HG03175 (cell line): ENCODE data around the gene OGFOD3.
"Not testable (repeated sequence)": the region's sequence is repeated elsewhere in the genome, so short reads cannot be mapped to it uniquely, and the experiment has no call there.

ENCODE experiments used
- ATAC-seq: cut with Tn5 transposase; IDR thresholded peaks from one replicate; pipeline ENCODE4 v1.9.1; 2021; ENCODE audit warnings: mild to moderate bottlenecking, moderate library complexity; ENCODE audit not compliant: unreplicated experiment

Gene OGFOD3

GRCh38 chr17:82376042-82376730 is 42.2 kb downstream of the OGFOD3 start:
- no peak for ATAC-seq

DNA sequence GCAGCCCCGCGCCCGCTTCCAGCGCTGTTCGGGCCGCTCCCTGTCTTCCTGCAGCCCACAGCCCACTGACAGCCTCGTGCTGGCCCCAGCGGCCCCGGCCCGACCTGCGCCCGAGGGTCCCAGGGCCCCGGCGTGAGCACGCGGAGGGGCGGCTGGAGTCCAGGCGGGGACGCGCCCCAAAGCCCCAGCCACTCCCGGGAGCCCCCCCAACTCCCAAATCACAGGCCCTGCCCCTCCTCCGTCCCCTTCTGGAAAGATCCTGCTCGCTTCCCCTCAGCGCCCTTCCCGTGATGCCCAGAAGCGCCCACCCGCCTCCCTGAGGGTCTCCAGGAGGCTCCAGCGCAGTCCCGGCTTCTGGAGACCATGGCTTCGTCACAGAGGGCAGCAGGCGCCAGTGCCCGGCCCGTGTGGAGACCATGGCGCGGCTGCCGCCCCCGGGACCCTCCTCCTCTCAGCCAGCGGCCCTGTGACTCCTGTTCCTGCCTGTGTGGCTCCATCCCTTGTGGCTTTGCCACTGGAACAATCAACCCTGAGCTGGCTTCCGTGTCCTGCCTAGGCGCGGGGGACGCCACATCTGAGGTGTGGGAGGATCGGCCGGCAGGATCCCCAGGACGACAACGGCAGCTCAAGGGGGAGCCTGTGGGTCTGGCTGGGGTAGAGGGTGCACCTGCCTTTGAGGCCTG is 42.9 kb downstream of the OGFOD3 start:
- no peak for ATAC-seq

GRCh38 chr17:82374626-82375331 is 43.6 kb downstream of the OGFOD3 start:
- ATAC-seq = no peak

DNA sequence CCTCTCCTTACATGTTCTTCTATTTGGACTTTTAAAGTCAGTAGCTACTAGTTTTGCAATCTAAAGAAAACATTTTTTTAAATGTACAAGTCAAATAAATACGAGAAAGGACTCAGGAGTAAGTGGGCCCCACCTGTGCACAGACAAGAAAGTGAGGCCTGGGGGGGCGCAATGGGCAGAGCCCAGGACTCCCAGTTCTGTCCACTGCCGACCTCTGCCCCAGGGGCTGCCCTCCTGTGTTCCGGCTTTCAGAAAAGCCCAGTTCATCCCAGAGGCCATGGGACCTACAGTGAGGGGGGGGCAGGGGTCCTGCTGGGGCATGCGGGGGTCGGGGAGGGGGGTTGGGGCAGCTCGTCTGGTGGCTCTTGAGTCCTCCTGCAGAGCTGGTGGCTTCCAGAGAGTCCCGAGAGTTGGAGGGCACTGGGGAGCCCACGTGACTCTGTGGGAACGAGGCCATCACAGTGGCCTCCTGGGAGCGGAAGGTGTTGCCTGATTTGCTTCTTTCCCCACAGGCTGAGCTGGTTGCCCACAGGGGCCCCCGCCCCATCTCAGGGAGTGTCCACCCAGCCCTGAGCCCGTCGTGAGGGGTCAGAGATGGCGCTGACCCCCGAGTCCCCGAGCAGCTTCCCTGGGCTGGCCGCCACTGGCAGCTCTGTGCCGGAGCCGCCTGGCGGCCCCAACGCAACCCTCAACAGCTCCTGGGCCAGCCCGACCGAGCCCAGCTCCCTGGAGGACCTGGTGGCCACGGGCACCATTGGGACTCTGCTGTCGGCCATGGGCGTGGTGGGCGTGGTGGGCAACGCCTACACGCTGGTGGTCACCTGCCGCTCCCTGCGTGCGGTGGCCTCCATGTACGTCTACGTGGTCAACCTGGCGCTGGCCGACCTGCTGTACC is 44.4 kb downstream of the OGFOD3 start:
- no peak for ATAC-seq

GRCh38 chr17:82373072-82373452 is 45.3 kb downstream of the OGFOD3 start:
- not testable (repeated sequence) for ATAC-seq

- no peak for ATAC-seq
These were observed 45.9 kb downstream of the OGFOD3 start for GRCh38 chr17:82372249-82373071.

DNA sequence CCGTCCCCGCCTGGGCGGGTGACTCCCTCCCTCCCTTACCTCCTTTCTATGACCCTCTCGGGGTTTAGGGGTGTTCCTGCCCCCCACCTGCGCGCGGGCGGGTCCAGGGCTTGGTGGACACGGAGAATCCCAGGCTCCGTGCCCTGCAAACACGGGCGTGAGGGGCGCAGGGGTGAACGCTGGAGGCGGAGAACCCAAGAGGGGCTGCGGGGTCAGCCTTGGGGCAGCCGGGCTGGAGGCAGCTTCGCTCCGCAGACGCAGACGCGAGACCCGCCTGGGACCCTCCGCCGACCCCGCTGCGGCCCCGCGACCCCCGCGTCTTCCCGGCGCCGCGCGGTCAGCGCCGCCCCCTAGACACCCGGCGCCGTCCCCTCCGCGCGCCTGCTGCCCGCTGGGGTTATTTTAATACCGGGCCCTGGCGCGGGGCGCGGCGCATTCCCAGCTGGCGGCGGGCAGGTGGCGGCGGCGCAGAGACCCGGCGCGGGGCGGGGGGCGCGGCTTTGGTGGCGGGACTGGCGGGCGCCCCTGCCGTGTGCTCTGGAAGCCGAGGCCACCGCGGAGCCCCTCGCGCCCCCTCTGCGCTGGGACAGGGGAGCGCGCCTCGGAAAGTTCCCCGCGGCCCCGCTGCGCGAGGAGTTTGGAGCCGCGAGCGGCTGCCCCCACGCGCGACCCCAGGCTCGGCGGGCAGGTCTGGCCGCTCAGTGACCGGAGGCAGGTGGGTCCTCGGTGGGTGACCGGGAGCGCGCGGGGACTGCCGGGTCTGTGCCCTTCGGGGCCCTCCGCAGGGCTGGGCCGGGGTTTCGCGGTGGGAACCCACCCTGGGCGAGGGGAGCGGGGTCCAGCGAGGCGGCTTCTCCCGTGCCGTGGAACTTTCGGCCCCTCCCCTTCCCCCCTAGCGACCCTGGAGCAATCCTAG is 46.8 kb downstream of the OGFOD3 start, which contains the start of gene UTS2R:
Gene UTS2R (plus strand): TSS at position 433 of the 916 bp plus-strand sequence. CDS start 2,560 bp downstream, outside the sequence.
- no peak for ATAC-seq

DNA sequence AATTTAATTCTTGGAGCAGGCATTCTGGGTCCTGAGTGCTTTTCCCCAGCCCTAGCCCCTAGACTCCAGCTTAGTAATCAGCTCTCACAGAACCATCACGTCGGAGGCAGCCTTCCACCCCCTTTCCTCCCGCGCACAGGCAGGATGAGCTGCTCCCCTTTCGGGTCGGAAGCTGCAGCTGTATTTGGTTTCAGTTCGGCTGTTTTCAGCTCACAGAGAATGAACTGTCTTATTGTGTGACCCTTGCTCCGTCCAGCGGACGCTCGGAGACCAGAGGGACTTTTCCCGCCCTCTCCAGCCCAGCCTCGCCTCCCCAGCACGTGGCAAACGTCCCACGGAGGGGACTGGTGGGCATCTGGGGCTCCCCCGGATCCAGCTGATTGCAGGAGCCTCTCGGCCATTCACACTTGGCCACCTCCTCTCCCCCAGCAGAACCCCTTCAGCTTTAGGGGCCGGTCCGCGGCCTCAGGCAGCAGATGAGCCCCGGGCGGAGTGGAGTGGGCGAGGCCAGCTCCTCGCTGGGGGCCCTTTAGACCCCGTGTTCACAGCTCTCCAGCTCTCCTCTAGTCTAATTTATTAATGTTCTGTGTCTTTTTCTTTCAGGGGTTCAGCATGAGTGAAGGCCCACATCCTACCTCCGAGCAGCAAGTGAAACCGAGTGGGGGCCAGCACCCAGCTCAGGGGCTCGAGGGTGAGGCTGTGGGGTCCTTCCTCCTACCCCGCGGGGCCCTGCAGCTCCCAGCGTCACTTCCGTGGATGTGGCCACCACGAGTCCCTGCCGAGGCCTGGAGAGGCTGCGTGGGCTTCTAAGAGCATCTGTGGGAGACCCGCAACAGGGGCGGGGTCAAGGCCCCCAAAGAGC is 47.7 kb downstream of the OGFOD3 start:
- ATAC-seq = peak; percentile 60

DNA sequence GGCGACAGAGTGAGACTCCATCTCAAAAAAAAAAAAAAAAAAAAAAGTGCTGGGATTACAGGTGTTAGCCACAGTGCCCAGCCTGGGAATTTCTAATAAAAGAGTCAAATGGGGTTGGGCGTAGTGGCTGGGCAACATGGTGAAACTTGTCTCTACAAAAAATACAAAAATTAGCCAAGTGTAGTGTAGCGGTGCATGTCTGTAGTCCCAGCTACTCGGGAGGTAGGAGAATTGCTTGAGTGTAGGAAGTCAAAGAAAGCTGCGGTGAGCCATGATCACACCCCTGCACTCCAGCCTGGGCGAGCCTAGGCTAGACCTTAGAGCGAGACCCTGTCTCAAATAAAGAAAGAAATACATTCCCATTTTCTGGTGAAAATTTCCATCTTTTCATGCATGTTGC is 49.2 kb downstream of the OGFOD3 start:
- ATAC-seq = no peak

GRCh38 chr17:82367724-82368524 is 50.5 kb downstream of the OGFOD3 start:
- no peak for ATAC-seq

DNA sequence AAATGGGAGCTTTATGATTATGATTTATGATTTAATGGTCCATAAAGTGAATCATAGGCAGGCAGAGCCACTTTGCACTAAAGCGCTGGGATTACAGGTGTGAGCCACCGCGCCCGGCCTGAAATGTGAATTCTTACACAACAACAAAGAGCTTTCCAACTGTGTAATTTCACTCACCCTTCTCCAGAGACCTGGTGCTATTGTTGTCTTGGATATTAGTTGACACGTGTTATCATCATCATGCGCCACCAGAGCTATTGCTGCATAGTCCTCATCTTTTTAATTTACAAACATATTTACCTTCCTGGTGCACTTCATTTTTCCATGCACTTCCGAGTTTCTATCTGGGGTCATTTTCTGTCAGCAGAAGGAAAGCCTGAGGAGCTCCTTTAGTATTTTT is 51.6 kb downstream of the OGFOD3 start:
- ATAC-seq = no peak

DNA sequence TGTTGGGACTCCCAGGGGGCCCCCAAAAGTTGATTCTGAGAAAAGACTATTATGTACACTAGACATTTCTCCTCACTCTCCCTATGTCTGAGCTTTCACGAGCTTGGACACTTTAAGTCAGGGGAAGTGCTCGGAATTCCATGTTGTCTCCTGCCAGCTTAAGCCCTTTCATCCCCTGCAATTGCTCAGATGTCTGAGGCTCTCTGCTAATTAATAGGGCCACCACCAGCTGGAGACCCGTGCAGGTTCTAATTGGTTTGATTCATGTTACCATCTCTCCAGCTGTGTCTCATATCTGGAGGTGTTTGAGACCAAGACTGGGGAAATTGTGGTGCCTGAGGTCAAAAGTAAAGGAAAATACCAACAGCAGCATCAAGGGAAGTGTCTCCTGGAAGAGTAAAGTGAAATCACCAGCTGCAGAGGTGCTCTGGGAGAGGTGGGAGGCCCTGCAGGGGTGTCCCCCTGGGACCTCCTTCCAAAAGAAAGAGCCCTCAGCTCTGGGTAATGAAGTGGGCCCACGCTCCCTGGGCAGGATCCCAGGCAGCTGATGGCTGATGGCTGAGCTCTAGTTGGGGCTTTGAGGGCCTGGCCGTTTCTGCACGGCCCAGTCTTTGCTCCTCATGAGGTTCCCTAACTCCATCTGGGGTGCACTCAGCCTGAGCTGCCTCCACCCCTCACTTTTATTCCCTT is 52.6 kb downstream of the OGFOD3 start:
- no peak for ATAC-seq

DNA sequence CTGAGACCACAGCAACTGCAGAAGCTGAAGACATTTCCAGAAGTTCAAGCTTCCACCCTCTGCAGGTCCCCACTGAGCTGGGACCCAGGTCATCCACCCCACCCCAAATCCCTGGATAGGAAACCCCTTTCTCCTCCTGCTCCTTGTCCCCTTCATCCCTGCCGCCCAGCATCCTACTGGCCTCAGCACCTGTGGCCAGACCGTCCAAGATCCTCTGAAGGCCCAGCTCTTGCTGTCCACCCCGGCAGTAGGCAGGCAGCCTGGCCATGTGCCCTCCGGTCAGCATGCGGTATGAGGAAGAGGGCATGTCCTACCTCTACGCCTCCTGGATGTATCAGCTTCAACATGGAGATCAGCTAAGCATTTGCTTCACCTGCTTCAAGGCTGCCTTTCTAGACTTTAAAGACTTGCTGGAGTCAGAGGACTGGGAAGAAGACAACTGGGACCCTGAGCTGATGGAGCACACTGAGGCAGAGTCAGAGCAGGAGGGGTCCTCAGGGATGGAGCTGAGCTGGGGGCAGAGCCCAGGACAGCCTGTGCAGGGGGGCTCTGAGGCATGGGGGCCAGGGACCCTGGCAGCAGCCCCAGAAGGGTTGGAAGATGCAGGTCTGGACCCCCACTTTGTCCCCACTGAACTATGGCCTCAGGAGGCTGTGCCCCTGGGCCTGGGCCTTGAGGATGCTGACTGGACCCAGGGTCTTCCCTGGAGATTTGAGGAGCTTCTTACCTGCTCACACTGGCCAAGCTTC is 56.3 kb downstream of the OGFOD3 start:
- ATAC-seq = no peak

GRCh38 chr17:82359451-82360074 is 58.8 kb downstream of the OGFOD3 start:
- not testable (repeated sequence) for ATAC-seq
